ENCODE data around the gene NUP62. TPM values are rescaled to one million over a fixed set of nuclear protein-coding genes. Genes with fewer than 3 reads are reported as not detected.

NUP62 gene
- total RNA-seq, 1 experiment from 2014 or later, result 127 TPM

DNA sequence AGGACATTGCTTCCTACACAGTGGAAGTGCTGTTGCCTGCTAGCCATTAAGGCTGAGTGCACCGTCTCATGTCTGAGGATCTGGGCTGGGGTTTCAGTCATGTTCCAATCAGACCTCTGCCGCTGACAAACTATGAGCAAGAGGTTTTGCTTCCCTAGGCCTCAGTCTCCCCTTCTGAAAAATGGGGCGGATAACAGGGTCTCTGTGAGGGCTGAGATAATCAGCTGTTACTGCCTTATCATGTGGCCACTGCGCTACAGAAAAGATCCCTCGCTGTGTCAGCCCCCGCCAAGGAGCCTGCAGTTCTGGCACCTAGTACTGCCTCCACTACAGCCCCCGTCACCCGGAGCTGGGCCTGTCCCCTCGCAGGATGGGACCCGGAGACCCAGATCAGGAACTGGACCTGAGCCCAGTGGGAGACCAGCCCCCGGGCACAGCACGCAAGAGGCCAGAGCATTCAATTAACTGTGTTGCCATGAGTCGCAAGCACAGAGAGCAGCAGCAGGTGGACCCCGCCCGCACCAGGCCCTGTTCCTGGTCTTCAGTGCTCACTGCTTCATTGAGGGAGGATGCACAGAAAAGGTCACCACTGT, 58.9 kb downstream of the NUP62 start:
- no peaks in the 10 kb centered on the region; the same call in 1 of the 2 replicates for H3K79me2 ChIP-seq (ENCODE audit: insufficient read depth, low read length)
- peaks cover 6 to 19% (median 7%) of the 10 kb centered on the region in 3 experiments; a peak in 6 of 7 replicates for H3K36me3 Mint-ChIP-seq (ENCODE audit: insufficient read depth in 1 of 3, low read depth in 3 of 3)
- no peak overlapping the region for H4K91ac ChIP-seq (ENCODE audit: insufficient read length, low read depth, low read length)
- no peak overlapping the region for H3K27ac ChIP-seq (ENCODE audit: insufficient read length, low read depth, low read length)
- no peaks in the 10 kb centered on the region for H4K20me1 ChIP-seq (ENCODE audit: control insufficient read depth, insufficient read depth, insufficient read length)
- H3K9ac ChIP-seq (ENCODE audit: extremely low read depth, insufficient read length, low read length), result peak overlapping the region; percentile 48
- no CpG with 5 or more reads among the region's 15 CpGs for WGBS (ENCODE audit: extremely low coverage, insufficient read length, low lambda C conversion rate)
- peaks cover 2% of the 10 kb centered on the region; the same call in 1 of the 2 replicates for H3K4me1 ChIP-seq (ENCODE audit: insufficient read depth, low read length)
- H2BK120ac ChIP-seq (ENCODE audit: low read depth, low read length, poor library complexity, severe bottlenecking), result no peak overlapping the region
- H3K56ac ChIP-seq (ENCODE audit: insufficient read length, low read depth, low read length), result no peak overlapping the region
- no peaks in the 10 kb centered on the region for H3K9me3 ChIP-seq (ENCODE audit: control insufficient read depth, low read depth, low read length)
- peak overlapping the region; percentile 80; the same call in 1 of the 2 replicates for H3K14ac ChIP-seq (ENCODE audit: insufficient read depth, low read length)
- no peak overlapping the region for H2BK12ac ChIP-seq (ENCODE audit: insufficient read length, low read depth, low read length)
- H3K23me2 ChIP-seq (ENCODE audit: insufficient read length, low read depth, low read length, poor library complexity, severe bottlenecking), result peaks cover 15% of the 10 kb centered on the region
- no peak for DNase-seq
- H4K8ac ChIP-seq (replicated peaks; ENCODE audit: insufficient read length, low read depth, low read length), result no peak overlapping the region
- no peaks in the 10 kb centered on the region for H3K27me3 ChIP-seq (ENCODE audit: insufficient read depth, low read length)
- no peak overlapping the region for H2AK5ac ChIP-seq (ENCODE audit: insufficient read length, low read length)
- H3K4me2 ChIP-seq (ENCODE audit: insufficient read depth, insufficient read length, low read length), result peak overlapping the region; percentile 60
- H3K18ac ChIP-seq (ENCODE audit: insufficient read length, low read depth, low read length), result peak overlapping the region; percentile 78
- H3K4ac ChIP-seq (ENCODE audit: low read depth, low read length), result no peak overlapping the region
- H2AFZ ChIP-seq (ENCODE audit: low read length), result no peak overlapping the region
- no peak overlapping the region for H3K23ac ChIP-seq (ENCODE audit: insufficient read length, low read depth, low read length)
- H3K4me1 Mint-ChIP-seq, result peaks cover 23 to 28% of the 10 kb centered on the region in 2 experiments
- no peaks in the 10 kb centered on the region for H3K9me3 Mint-ChIP-seq
- no peak overlapping the region for H3K4me3 Mint-ChIP-seq
- no peak overlapping the region for H2BK5ac ChIP-seq (ENCODE audit: insufficient read length, low read length)
- TF ChIP-seq, protein P1, sequence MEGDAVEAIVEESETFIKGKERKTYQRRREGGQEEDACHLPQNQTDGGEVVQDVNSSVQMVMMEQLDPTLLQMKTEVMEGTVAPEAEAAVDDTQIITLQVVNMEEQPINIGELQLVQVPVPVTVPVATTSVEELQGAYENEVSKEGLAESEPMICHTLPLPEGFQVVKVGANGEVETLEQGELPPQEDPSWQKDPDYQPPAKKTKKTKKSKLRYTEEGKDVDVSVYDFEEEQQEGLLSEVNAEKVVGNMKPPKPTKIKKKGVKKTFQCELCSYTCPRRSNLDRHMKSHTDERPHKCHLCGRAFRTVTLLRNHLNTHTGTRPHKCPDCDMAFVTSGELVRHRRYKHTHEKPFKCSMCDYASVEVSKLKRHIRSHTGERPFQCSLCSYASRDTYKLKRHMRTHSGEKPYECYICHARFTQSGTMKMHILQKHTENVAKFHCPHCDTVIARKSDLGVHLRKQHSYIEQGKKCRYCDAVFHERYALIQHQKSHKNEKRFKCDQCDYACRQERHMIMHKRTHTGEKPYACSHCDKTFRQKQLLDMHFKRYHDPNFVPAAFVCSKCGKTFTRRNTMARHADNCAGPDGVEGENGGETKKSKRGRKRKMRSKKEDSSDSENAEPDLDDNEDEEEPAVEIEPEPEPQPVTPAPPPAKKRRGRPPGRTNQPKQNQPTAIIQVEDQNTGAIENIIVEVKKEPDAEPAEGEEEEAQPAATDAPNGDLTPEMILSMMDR (conservative IDR thresholded peaks at IDR 0.05), result no peak
- no peak overlapping the region for H2BK15ac ChIP-seq (ENCODE audit: low read depth, low read length)
- no peak overlapping the region for H3T11ph ChIP-seq (ENCODE audit: low read length)
- H3K79me1 ChIP-seq (ENCODE audit: insufficient read depth, low read depth, low read length, poor library complexity, severe bottlenecking), result no peaks in the 10 kb centered on the region
- peak overlapping the region; percentile 7 for H4K5ac ChIP-seq (ENCODE audit: insufficient read length, low read depth, low read length)
- H3K27ac Mint-ChIP-seq, result peak overlapping the region; percentile 94 to 99 (median 97); a peak in 6 of 7 replicates
- H3K27me3 Mint-ChIP-seq (ENCODE audit: low read depth), result no peaks in the 10 kb centered on the region
- no peak overlapping the region for H2BK20ac ChIP-seq (ENCODE audit: low read depth, low read length, poor library complexity, severe bottlenecking)
